HEK293T (cell line): ENCODE data around the gene EEF2.

Experiments
- BHLHE40 ChIP-seq: fragments of 450-650 bp; IDR thresholded peaks from 2 replicates; pipeline ENCODE4 v1.6.1; 2016; ENCODE audit warnings: mild to moderate bottlenecking, moderate library complexity, borderline replicate concordance
- FOXA1 ChIP-seq: fragments of 450-650 bp; IDR thresholded peaks from 2 replicates; pipeline ENCODE4 v1.6.1; 2016; ENCODE audit warnings: mild to moderate bottlenecking
- FOXK2 ChIP-seq: fragments of 450-650 bp; IDR thresholded peaks from 2 replicates; pipeline ENCODE4 v1.6.1; 2016; ENCODE audit warnings: mild to moderate bottlenecking
- NFRKB ChIP-seq: fragments of 450-650 bp; IDR thresholded peaks from 2 replicates; pipeline ENCODE4 v1.6.1; 2016; ENCODE audit warnings: mild to moderate bottlenecking, moderate library complexity
- PKNOX1 ChIP-seq: fragments of 450-650 bp; IDR thresholded peaks from 2 replicates; pipeline ENCODE4 v1.6.1; 2016
- SP1 ChIP-seq: fragments of 450-650 bp; IDR thresholded peaks from 2 replicates; pipeline ENCODE4 v1.6.1; 2017
- SUZ12 ChIP-seq: fragments of 450-650 bp; IDR thresholded peaks from 2 replicates; pipeline ENCODE4 v1.6.1; 2016; ENCODE audit warnings: mild to moderate bottlenecking
- ZNF384 ChIP-seq: fragments of 450-650 bp; IDR thresholded peaks from 2 replicates; pipeline ENCODE4 v1.6.1; 2016

GRCh38 chr19:4007836-4008539 lies 22.7 kb upstream of the EEF2 start:
- TF ChIP-seq FOXA1 (no peak), SP1 (no peak), FOXK2 (no peak), NFRKB (no peak), PKNOX1 (no peak), BHLHE40 (no peak), ZNF384 (no peak), SUZ12 (no peak)
